HG03342 (cell line): ENCODE measurements around the gene C15orf61.

ENCODE experiments used
- ATAC-seq: cut with Tn5 transposase; IDR thresholded peaks from one replicate; pipeline ENCODE4 v1.9.1; 2021; ENCODE audit warnings: mild to moderate bottlenecking, moderate library complexity; ENCODE audit not compliant: unreplicated experiment

Gene C15orf61

GRCh38 chr15:67521029-67521782, at the start of gene C15orf61:
TSS of gene C15orf61 (plus strand) at chr15:67521131. CDS start at chr15:67521249, 118 bp downstream.
- ATAC-seq: peak; percentile 70

- ATAC-seq: no peak
Measured at GRCh38 chr15:67472957-67473356, 48.0 kb upstream of the C15orf61 start.

- no peak for ATAC-seq
Measured at GRCh38 chr15:67474405-67475110, 46.4 kb upstream of the C15orf61 start.

GRCh38 chr15:67479781-67480505, 41.0 kb upstream of the C15orf61 start:
- ATAC-seq: no peak

- no peak for ATAC-seq
Measured at GRCh38 chr15:67480741-67481140, 40.2 kb upstream of the C15orf61 start.

GRCh38 chr15:67481680-67482079, 39.3 kb upstream of the C15orf61 start:
- no peak for ATAC-seq

GRCh38 chr15:67495585-67495984, 25.3 kb upstream of the C15orf61 start:
- no peak for ATAC-seq

- no peak for ATAC-seq
Measured at GRCh38 chr15:67501177-67501835, 19.6 kb upstream of the C15orf61 start.

- no peak for ATAC-seq
Measured at GRCh38 chr15:67501836-67502461, 19.0 kb upstream of the C15orf61 start.

- ATAC-seq: no peak
Measured at GRCh38 chr15:67504056-67504455, 16.9 kb upstream of the C15orf61 start.

- ATAC-seq: no peak
Measured at GRCh38 chr15:67504796-67505195, 16.1 kb upstream of the C15orf61 start.

- no peak for ATAC-seq
Measured at GRCh38 chr15:67505675-67506572, 15.0 kb upstream of the C15orf61 start.

- no peak for ATAC-seq
Measured at GRCh38 chr15:67506775-67507747, 13.9 kb upstream of the C15orf61 start.

- ATAC-seq: no peak
Measured at GRCh38 chr15:67508407-67508806, 12.5 kb upstream of the C15orf61 start.

GRCh38 chr15:67509918-67510317, 11.0 kb upstream of the C15orf61 start:
- no peak for ATAC-seq

GRCh38 chr15:67510597-67511190, 10.2 kb upstream of the C15orf61 start:
- no peak for ATAC-seq

GRCh38 chr15:67511606-67512005, 9.3 kb upstream of the C15orf61 start:
- no peak for ATAC-seq

GRCh38 chr15:67512140-67512539, 8.8 kb upstream of the C15orf61 start:
- ATAC-seq: no peak
